PC-3 (cell line): ENCODE data around the gene TICRR. TPM values are rescaled to one million over a fixed set of nuclear protein-coding genes. Genes with fewer than 3 reads are reported as not detected.

Experiments
- ATAC-seq: fragments of 200-7000 bp; cut with Tn5 transposase; 2 replicates; pipeline ENCODE4 v1.9.1; 2020; ENCODE audit warnings: mild to moderate bottlenecking, moderate library complexity
- BruUV-seq: library from RNA; stranded (reverse); fragments of 400-500 nt; replicated peaks from 2 replicates; lab custom pipeline; 2021; lab: Mats Ljungman, UMichigan
- CTCF ChIA-PET: fragments of 300-600 bp; sonication (Branson Sonifier 250); formaldehyde crosslinking; loops from one replicate; lab custom pipeline; 2022; ENCODE audit warnings: antibody characterized with exemption; lab: Charles Lee
- POLR2A ChIA-PET: fragments of 300-600 bp; sonication (Branson Sonifier 250); formaldehyde crosslinking; loops from one replicate; lab custom pipeline; 2022; ENCODE audit warnings: antibody characterized with exemption; ENCODE audit not compliant: unreplicated experiment; lab: Charles Lee
- DNase-seq: peaks from one replicate; pipeline ENCODE4 v3.0.0-alpha.2; 2015
- H2AFZ ChIP-seq: fragments of 300-600 bp; sonication (generic); 2 replicates; pipeline ENCODE4 v1.6.0; 2016; ENCODE audit warnings: antibody characterized with exemption, low read length
- H3F3A ChIP-seq: fragments of 300-600 bp; sonication (generic); one replicate; pipeline ENCODE4 v1.6.0; 2017; ENCODE audit warnings: antibody characterized with exemption, low read length, control low read depth, mild to moderate bottlenecking; ENCODE audit not compliant: unreplicated experiment
- H3K27ac ChIP-seq: fragments of 300-600 bp; sonication (generic); 2 replicates; pipeline ENCODE4 v1.5.1; 2016; ENCODE audit warnings: mild to moderate bottlenecking, low read length
- H3K27me3 ChIP-seq: fragments of 300-600 bp; sonication (generic); 2 replicates; pipeline ENCODE4 v1.6.1; 2016; ENCODE audit warnings: low read length, mixed read lengths
- H3K36me3 ChIP-seq: fragments of 300-600 bp; sonication (generic); 2 replicates; pipeline ENCODE4 v1.6.1; 2016; ENCODE audit warnings: low read depth, mixed run types, low read length, mixed read lengths
- H3K4me1 ChIP-seq: fragments of 300-600 bp; sonication (generic); 2 replicates; pipeline ENCODE4 v1.5.1; 2016; ENCODE audit warnings: low read length; ENCODE audit not compliant: insufficient read depth
- H3K4me2 ChIP-seq: fragments of 300-600 bp; sonication (generic); 2 replicates; pipeline ENCODE4 v1.6.0; 2016; ENCODE audit warnings: low read length
- H3K4me3 ChIP-seq: fragments of 300-600 bp; sonication (generic); 2 replicates; pipeline ENCODE4 v1.5.1; 2016; ENCODE audit warnings: mild to moderate bottlenecking, low read length, mixed read lengths
- H3K79me2 ChIP-seq: fragments of 300-600 bp; sonication (generic); 2 replicates; pipeline ENCODE4 v1.6.1; 2017; ENCODE audit warnings: low read length, mixed read lengths
- H3K9ac ChIP-seq: fragments of 300-600 bp; sonication (generic); 2 replicates; pipeline ENCODE4 v1.6.0; 2016; ENCODE audit warnings: mild to moderate bottlenecking, low read length
- H3K9me2 ChIP-seq: fragments of 300-600 bp; sonication (generic); replicated peaks from 2 replicates; pipeline ENCODE4 v1.6.1; 2016; ENCODE audit warnings: mixed run types, low read length, mixed read lengths
- H3K9me3 ChIP-seq: fragments of 300-600 bp; sonication (generic); 2 replicates; pipeline ENCODE4 v1.6.1; 2016; ENCODE audit warnings: low read length, mixed read lengths
- H4K20me1 ChIP-seq: fragments of 300-600 bp; sonication (generic); 2 replicates; pipeline ENCODE4 v1.6.1; 2016; ENCODE audit warnings: low read length, mixed read lengths
- CTCF ChIP-seq: fragments of 300-600 bp; sonication (generic); conservative IDR thresholded peaks from 2 replicates; pipeline ENCODE4 v1.5.1; 2017; ENCODE audit warnings: antibody characterized with exemption, low read depth, mild to moderate bottlenecking, low read length
- EZH2 ChIP-seq: fragments of 300-600 bp; sonication (generic); IDR thresholded peaks from one replicate; pipeline ENCODE4 v1.6.1; 2017; ENCODE audit warnings: antibody characterized with exemption, mild to moderate bottlenecking, low read length; ENCODE audit not compliant: unreplicated experiment
- EZH2phosphoT487 ChIP-seq: fragments of 300-600 bp; sonication (generic); IDR thresholded peaks from 2 replicates; pipeline ENCODE4 v1.6.1; 2018; ENCODE audit warnings: mild to moderate bottlenecking, antibody characterized with exemption, low read length, borderline replicate concordance
- intact Hi-C: fragments of 100-400 bp; cut with micrococcal nuclease; formaldehyde crosslinking; loops from 2 replicates; pipeline ENCODE4 v1.9.0; 2023
- total RNA-seq: library from RNA; depleted of rRNA; stranded (reverse); fragments of >200 nt; gene quantifications from 2 replicates; pipeline ENCODE4 v1.2.3, GENCODE V29; 2014

Gene TICRR
- total RNA-seq, 1 experiment from 2014 or later = 14.3 TPM

DNA sequence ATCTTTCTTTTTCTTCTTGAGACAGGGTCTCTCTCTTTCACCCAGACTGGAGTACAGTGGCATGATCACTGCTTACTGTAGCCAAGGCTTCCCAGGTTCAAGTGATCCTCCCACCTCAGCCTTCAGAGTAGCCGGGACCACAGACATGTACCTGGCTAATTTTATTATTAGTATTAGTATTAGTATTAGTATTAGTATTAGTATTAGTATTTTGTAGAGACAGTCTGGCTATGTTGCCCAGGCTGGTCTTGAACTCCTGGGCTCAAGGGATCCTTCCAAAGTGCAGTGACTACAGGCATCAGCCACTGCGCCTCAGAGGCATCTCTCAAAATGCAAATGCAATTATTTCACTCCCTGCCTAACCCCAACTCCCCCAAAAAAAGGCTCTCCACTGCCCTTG lies 78.3 kb downstream of the TICRR start:
- CTCF ChIA-PET = no interaction called here

DNA sequence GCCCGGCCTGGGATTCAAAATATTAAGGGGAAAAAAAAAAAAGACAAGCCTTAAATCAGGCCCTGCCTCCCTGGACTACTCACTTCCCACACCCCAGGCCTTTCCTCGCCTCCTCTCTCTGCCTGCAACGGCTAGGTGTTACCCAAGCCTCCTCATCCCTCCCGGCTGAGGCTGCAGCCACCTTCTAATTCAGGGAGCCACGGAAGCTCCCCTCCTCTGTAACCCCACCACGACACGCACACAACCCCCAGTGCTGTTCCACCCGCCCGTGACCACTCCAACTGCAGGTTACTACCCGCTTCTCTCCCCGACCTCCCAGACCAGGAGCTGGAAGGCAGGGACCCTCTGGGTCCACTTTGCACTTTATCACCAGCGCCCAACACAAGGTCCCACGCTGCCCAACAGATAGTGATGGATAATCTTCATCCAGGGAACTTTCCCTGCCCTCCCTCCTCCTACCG lies 79.1 kb downstream of the TICRR start:
- peaks cover 5% of the 10 kb centered on the region; the same call in 1 of the 2 replicates for H3K36me3 ChIP-seq
- TF ChIP-seq CTCF = no peak
- no peak for TF ChIP-seq EZH2phosphoT487
- no peak for TF ChIP-seq EZH2
- peak overlapping the region; percentile 16; the same call in 1 of the 2 replicates for H3K27ac ChIP-seq
- H3K9me2 ChIP-seq = no peaks in the 10 kb centered on the region
- DNase-seq (peak; percentile 62), ATAC-seq (peak; percentile 61)
- peak overlapping the region; percentile 98 for H3K4me2 ChIP-seq
- intact Hi-C loops = no loop called here
- BruUV-seq = no TSS peak
- CTCF ChIA-PET = no interaction called here
- H3K79me2 ChIP-seq = peaks cover 39% of the 10 kb centered on the region
- peaks cover 20% of the 10 kb centered on the region; the same call in 1 of the 2 replicates for H3K4me1 ChIP-seq
- peak overlapping the region; percentile 83 for H3K9ac ChIP-seq
- H2AFZ ChIP-seq = peak overlapping the region; percentile 86
- H4K20me1 ChIP-seq = no peaks in the 10 kb centered on the region
- no peaks in the 10 kb centered on the region for H3K9me3 ChIP-seq
- POLR2A ChIA-PET = no interaction called here
- H3K4me3 ChIP-seq = peak overlapping the region; percentile 95
- no peaks in the 10 kb centered on the region for H3K27me3 ChIP-seq
- no peaks in the 10 kb centered on the region for H3F3A ChIP-seq

More for the DNA sequence above, 78.3 kb downstream of the TICRR start:
- H3K36me3 ChIP-seq = peaks cover 5% of the 10 kb centered on the region; the same call in 1 of the 2 replicates
- no peaks in the 10 kb centered on the region for H3K9me3 ChIP-seq
- POLR2A ChIA-PET = no interaction called here
- no peak for DNase-seq
- ATAC-seq = no peak
- peak overlapping the region; percentile 95; the same call in 1 of the 2 replicates for H3K4me3 ChIP-seq
- BruUV-seq = no TSS peak
- TF ChIP-seq EZH2 = no peak
- TF ChIP-seq EZH2phosphoT487 = no peak
- TF ChIP-seq CTCF = no peak
- H3K9ac ChIP-seq = no peak overlapping the region
- H3K4me2 ChIP-seq = peak overlapping the region; percentile 98; the same call in 1 of the 2 replicates
- H3K9me2 ChIP-seq = no peaks in the 10 kb centered on the region
- no peaks in the 10 kb centered on the region for H3F3A ChIP-seq
- intact Hi-C loops = no loop called here
- peaks cover 20% of the 10 kb centered on the region; the same call in 1 of the 2 replicates for H3K4me1 ChIP-seq
- H3K27me3 ChIP-seq = no peaks in the 10 kb centered on the region
- H3K79me2 ChIP-seq = peaks cover 39% of the 10 kb centered on the region
- no peak overlapping the region for H3K27ac ChIP-seq
- H4K20me1 ChIP-seq = no peaks in the 10 kb centered on the region
- H2AFZ ChIP-seq = no peak overlapping the region
